Measurements from ENCODE around the gene SLC43A2. TPM values are rescaled to one million over a fixed set of nuclear protein-coding genes. Genes with fewer than 3 reads are reported as not detected.

SLC43A2 gene
- total RNA-seq, 1 donor from 2014 or later = 39.9 TPM

DNA sequence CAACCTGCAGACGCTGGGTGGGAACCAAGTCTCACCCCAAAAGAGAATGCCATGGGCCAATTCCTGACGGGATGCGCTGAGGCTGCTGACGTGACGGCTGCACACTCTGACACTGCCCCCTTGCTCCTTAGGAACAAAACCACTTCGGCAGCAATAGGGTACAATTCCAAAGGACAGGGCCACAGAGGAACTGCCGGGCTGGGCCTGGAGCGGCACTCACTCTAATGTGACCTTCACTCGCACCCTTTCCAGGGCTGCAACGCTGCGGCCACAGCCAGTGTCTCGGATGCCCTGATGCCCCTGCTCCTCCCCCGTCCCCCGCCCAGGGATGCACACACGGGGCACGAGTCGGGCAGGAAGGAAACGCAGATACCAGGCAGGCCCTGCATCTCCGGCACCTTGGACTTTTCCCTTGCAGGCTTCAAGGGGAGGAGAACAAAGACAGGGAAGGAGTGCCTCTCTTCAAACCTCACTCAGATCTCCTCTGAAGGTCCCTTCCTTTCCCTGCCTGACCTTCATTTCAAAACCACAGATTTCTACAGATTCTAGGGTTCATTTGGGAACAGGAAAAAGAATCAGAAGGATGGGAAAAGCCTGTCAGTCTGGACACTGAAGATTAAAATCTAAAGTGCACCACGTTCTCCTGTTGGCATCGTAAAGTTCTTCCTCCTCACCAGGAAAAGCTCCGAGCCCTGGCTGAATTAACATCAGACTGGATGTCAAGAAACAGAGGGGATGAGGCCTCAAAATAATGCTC, 68.4 kb downstream of the SLC43A2 start:
- TF ChIP-seq, protein P1, sequence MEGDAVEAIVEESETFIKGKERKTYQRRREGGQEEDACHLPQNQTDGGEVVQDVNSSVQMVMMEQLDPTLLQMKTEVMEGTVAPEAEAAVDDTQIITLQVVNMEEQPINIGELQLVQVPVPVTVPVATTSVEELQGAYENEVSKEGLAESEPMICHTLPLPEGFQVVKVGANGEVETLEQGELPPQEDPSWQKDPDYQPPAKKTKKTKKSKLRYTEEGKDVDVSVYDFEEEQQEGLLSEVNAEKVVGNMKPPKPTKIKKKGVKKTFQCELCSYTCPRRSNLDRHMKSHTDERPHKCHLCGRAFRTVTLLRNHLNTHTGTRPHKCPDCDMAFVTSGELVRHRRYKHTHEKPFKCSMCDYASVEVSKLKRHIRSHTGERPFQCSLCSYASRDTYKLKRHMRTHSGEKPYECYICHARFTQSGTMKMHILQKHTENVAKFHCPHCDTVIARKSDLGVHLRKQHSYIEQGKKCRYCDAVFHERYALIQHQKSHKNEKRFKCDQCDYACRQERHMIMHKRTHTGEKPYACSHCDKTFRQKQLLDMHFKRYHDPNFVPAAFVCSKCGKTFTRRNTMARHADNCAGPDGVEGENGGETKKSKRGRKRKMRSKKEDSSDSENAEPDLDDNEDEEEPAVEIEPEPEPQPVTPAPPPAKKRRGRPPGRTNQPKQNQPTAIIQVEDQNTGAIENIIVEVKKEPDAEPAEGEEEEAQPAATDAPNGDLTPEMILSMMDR (IDR thresholded peaks at IDR 0.05) = no peak
- Histone ChIP-seq H3K27me3 (no peaks in the 10 kb centered on the region), H3K4me3 (no peak overlapping the region), H3K4me1 (peaks cover 51% of the 10 kb centered on the region), H3K27ac (no peak overlapping the region), H3K9me3 (no peaks in the 10 kb centered on the region), H3K36me3 (peaks cover 6% of the 10 kb centered on the region)
- intact Hi-C loops (cut with DNase I) = no loop called here
- ATAC-seq (no peak), DNase-seq (no peak)

DNA sequence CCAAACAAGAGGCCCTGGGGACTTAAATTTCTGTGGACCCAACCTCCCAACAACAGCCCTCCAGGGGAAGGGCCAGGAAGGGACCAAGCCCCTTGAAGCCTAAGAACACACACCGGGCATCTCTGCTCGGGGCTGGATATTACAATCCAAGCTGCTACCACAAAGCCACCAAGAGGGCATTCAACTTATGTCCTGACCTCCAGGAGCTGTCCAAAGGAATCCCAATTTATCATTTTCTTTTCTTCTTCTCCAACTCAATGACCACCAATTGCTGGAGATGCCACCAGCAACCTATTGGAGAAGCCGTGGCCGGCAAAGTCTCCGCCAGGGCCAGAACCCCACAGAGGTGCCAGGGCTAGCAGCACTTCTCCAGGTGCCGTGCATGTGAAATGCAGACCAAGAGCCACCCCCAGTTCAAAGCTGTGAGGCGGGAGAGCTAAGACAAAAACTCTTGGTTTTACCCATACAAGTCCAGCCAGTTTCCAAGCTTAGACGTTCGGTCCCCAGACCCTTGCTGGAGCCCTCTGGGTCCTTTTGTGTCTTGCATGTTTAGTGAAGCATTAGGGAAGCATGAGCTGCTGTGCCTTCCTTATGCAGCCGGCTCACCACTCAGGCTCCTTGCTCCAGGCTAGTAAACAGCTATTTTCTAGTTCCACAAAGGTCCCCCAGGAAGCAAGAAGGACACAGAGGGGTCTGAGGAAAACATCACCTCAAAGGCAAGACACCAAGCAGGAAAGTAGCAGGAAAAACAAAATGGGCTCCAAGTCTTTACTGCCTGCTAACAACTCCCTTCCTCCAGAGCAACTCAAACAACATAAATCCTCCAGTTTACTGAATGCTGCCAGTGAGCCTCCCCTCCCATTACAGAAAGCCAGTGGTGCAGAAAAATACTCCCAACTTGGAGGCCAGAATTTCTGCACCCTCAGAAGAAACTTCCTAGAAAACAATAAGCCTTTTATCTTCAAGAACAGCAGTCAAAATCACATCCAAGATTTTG, 69.3 kb downstream of the SLC43A2 start:
- Histone ChIP-seq H3K27ac (no peak overlapping the region), H3K4me3 (no peak overlapping the region), H3K36me3 (peaks cover 6% of the 10 kb centered on the region), H3K27me3 (no peaks in the 10 kb centered on the region), H3K9me3 (no peaks in the 10 kb centered on the region), H3K4me1 (peaks cover 57% of the 10 kb centered on the region)
- DNase-seq (no peak), ATAC-seq (no peak)
- intact Hi-C loops (cut with DNase I) = no loop called here
- TF ChIP-seq, protein P1 (IDR thresholded peaks at IDR 0.05) = no peak

DNA sequence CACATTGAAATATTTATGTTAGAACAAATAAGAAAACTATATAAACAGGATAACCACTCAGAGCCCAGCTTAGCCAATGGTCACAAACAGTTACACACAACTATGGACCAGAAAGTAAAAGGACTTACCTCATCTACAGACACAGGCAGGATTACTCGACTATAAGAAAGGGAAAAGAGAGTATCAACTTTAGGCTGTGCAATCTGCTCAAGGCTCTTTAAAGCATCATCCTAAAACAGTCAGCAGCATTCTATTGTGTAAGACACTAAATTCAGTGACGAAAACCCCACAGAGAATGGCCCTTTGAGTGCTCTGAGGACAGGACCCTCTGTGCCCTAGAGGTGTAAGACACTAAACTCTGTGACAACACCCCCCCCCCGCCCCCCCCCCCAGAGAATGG, 70.2 kb downstream of the SLC43A2 start:
- Histone ChIP-seq H3K4me1 (peaks cover 63% of the 10 kb centered on the region), H3K27me3 (no peaks in the 10 kb centered on the region), H3K9me3 (no peaks in the 10 kb centered on the region), H3K36me3 (peaks cover 6% of the 10 kb centered on the region), H3K27ac (no peak overlapping the region), H3K4me3 (no peak overlapping the region)
- TF ChIP-seq, protein P1 (IDR thresholded peaks at IDR 0.05) = no peak
- intact Hi-C loops (cut with DNase I) = no loop called here
- no peak for ATAC-seq
- no peak for DNase-seq

DNA sequence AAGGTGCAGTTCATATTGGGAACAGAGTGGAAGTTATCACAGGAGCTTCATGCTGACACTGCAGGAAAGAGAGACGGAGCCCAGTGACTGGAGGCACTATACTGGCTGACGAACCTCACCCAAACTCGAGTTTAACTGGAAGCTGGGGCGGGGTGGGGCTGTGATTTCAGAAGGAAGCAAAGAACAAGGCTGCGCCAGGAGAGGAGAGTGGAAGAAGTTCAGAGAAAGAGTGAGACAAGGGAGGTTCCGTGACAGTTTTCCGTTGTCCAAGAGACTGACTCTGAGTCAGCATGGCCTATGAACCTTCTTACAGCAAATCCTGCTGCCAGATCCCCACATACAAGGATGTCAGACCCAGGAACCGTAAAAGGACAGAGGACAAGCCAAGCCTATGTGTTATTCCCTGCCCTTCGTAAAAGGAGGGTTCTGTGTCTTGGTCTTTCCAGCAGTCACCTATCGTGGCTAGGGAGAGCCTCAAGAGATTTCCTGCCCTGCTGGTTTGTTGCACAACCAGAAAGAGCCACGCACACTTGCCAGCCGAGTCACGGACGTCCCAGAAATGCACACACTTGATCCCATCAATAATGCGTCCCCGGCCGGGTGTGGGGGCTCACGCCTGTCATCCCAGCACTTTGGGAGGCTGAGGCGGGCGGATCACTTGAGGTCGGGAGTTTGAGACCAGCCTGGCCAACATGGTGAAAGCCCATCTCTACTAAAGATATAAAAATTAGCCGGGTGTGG, 71.1 kb downstream of the SLC43A2 start:
- Histone ChIP-seq H3K4me3 (no peak overlapping the region), H3K36me3 (peaks cover 13% of the 10 kb centered on the region), H3K9me3 (no peaks in the 10 kb centered on the region), H3K27me3 (no peaks in the 10 kb centered on the region), H3K4me1 (peaks cover 66% of the 10 kb centered on the region), H3K27ac (no peak overlapping the region)
- ATAC-seq (no peak), DNase-seq (no peak)
- intact Hi-C loops (cut with DNase I) = no loop called here
- TF ChIP-seq, protein P1 (IDR thresholded peaks at IDR 0.05) = no peak

DNA sequence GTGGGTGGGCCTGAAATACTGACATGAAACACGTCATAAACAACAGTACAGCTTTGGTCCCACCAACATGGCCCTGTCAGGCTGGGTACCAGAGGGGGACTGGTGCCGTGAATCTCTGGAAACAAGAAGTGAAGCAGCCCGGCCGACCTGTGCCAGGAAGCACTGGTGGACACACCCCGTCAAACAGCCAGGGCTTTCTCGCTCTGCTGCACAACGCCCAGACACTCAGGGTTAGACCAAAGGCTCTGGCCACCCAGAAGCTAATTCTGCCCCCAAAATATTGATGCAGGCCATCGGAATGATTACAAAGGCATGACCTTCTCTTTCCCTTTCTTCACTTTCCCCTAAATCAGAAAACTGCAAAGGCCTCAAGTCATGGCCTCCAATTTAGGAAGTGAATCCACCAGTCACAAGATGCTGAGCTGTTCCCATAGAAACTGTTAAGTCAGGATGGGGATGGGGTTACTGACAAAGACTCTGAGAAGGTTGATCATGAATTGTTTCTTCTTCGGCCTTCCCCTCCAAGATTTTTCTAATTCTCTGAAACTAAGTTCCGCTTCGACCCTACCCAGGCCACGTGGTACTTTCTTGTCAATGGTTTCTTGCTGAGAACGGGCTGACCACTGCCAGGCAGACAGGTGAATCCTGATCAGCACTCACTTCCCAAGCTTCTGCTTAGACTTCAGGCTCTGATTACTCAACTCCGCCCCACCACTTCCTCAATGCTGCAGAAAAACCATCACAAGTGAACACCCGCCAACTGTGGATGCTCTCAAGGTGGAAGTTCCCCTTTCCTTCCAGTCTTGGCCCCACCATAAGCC, 72.8 kb downstream of the SLC43A2 start:
- no peaks in the 10 kb centered on the region for H3K27me3 ChIP-seq
- H3K36me3 ChIP-seq = peaks cover 30% of the 10 kb centered on the region
- no peak for DNase-seq
- peaks cover 58% of the 10 kb centered on the region for H3K4me1 ChIP-seq
- no peaks in the 10 kb centered on the region for H3K9me3 ChIP-seq
- no peak overlapping the region for H3K4me3 ChIP-seq
- peak overlapping the region; percentile 11 for H3K27ac ChIP-seq
- TF ChIP-seq, protein P1 (IDR thresholded peaks at IDR 0.05) = no peak
- ATAC-seq = peak; percentile 46
- intact Hi-C loops (cut with DNase I) = no loop called here
